Cardiac atrium fibroblast (primary cell): ENCODE measurements around the gene SI. TPM values are rescaled to one million over a fixed set of nuclear protein-coding genes. Genes with fewer than 3 reads are reported as not detected.

ENCODE experiments used
- total RNA-seq: library from RNA; depleted of rRNA; stranded (reverse); fragments of >200 nt; gene quantifications from 2 replicates; pipeline ENCODE4 v1.2.3, GENCODE V29; 2015

SI gene
- not detected in 2 replicates for total RNA-seq

DNA sequence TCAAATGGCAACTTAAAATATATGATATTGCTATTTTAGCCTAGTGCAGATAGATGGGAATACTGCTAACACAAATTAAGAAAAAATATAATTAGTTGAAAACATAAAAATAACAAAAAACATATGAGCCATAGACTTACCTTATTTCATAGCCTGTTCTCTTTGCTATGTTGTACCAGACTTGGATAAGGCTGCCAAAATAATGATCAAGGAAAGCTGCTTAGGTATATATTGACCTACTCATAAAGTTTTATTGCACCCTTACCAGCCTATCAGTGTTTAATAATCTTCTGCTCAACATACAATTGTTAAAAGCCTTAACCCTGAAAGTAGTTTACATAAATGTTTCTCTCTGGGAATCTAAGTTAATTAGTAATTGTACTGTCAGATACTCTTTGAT lies at the start of gene SI:
Gene SI (minus strand): TSS at position 204 of the 400 bp plus-strand sequence. CDS start 2,484 bp downstream, outside the sequence.

Other genes with a start within 250 kb of the SI start
- not detected in 2 replicates for gene SLITRK3, start 117.9 kb upstream of the SI start, total RNA-seq